ENCODE data around the gene DOCK9. TPM values are rescaled to one million over a fixed set of nuclear protein-coding genes. Genes with fewer than 3 reads are reported as not detected.

DOCK9 gene
- total and polyA plus RNA-seq, 2 experiments from 2014 or later, result 32.8 to 39.1 TPM

GRCh38 chr13:98967491-98967890 lies 10.4 kb downstream of the DOCK9 start:
- no peaks in the 10 kb centered on the region for H3K27me3 ChIP-seq
- TF ChIP-seq CTCF (IDR thresholded peaks at IDR 0.05; ENCODE audit: low read depth, low read length), result no peak

DNA sequence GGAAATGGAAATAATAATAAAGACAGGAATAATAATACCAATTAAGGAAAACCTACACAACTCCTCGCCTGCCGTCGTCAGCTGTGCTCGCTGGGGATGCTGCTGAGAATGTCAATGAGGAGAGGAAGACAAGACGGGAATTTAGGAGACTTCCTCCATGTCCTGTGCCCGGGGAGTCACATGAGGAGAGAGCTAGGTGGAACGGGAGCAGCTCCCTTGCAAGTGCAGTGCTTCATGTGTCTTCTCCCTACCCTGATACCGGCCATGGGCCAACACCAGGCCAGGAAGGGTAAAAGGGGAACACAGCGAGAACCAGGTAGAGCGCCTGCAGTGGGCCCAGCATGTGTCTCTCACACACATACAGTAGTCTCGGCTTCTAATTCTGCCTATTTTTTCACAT lies 11.8 kb downstream of the DOCK9 start:
- H3K27ac ChIP-seq, result no peak overlapping the region
- TF ChIP-seq CTCF (IDR thresholded peaks at IDR 0.05; ENCODE audit: low read depth, low read length), result no peak
- H3K9me3 ChIP-seq (ENCODE audit: low read depth), result no peaks in the 10 kb centered on the region
- no peaks in the 10 kb centered on the region for H3K36me3 ChIP-seq
- no peak overlapping the region for H3K4me3 ChIP-seq
- H3K27me3 ChIP-seq, result no peaks in the 10 kb centered on the region
- DNase-seq (ENCODE audit: low read depth in 1 of 2, low spot score in 1 of 2), result no peak
- peaks cover 29% of the 10 kb centered on the region for H3K4me1 ChIP-seq (ENCODE audit: low read depth)

More at GRCh38 chr13:98967491-98967890, 10.4 kb downstream of the DOCK9 start:
- no peak for DNase-seq (ENCODE audit: low read depth in 1 of 2, low spot score in 1 of 2)
- peaks cover 27% of the 10 kb centered on the region for H3K4me1 ChIP-seq (ENCODE audit: low read depth)
- H3K4me3 ChIP-seq, result no peak overlapping the region
- no peak overlapping the region for H3K27ac ChIP-seq
- H3K36me3 ChIP-seq, result no peaks in the 10 kb centered on the region
- no peaks in the 10 kb centered on the region for H3K9me3 ChIP-seq (ENCODE audit: low read depth)

DNA sequence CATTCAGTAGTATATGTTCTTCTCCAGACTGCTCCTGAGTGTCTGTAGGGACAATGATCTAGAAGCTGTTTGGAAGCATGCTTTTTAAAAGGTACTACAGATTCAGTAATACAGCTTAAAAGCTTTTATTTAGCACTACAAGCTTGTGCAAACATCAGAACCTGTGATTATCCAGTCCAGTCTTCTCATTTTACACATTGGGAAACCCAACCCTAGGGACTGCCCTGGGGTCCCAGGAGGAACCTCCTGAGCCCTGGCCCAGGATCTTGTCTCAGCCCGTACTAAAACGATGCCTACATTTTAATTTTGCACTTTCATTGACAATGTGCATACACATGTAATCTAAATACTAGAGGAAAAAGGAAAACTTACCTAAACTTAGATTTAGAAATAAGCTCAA lies 12.5 kb downstream of the DOCK9 start:
- DNase-seq (ENCODE audit: low read depth in 1 of 2, low spot score in 1 of 2), result no peak
- Histone ChIP-seq H3K36me3 (no peaks in the 10 kb centered on the region), H3K9me3 (ENCODE audit: low read depth) (no peaks in the 10 kb centered on the region), H3K27ac (no peak overlapping the region), H3K4me1 (ENCODE audit: low read depth) (peaks cover 30% of the 10 kb centered on the region), H3K4me3 (no peak overlapping the region), H3K27me3 (no peaks in the 10 kb centered on the region)
- TF ChIP-seq CTCF (IDR thresholded peaks at IDR 0.05; ENCODE audit: low read depth, low read length), result no peak

GRCh38 chr13:98963917-98964316 lies 13.9 kb downstream of the DOCK9 start:
- Histone ChIP-seq H3K9me3 (ENCODE audit: low read depth) (no peaks in the 10 kb centered on the region), H3K36me3 (no peaks in the 10 kb centered on the region), H3K27ac (no peak overlapping the region), H3K27me3 (no peaks in the 10 kb centered on the region), H3K4me3 (no peak overlapping the region), H3K4me1 (ENCODE audit: low read depth) (peaks cover 33% of the 10 kb centered on the region)
- no peak for TF ChIP-seq CTCF (IDR thresholded peaks at IDR 0.05; ENCODE audit: low read depth, low read length)
- DNase-seq (ENCODE audit: low read depth in 1 of 2, low spot score in 1 of 2), result no peak

- no peaks in the 10 kb centered on the region for H3K36me3 ChIP-seq
- DNase-seq (ENCODE audit: low read depth in 1 of 2, low spot score in 1 of 2), result no peak
- H3K27me3 ChIP-seq, result no peaks in the 10 kb centered on the region
- H3K4me3 ChIP-seq, result no peak overlapping the region
- no peak for TF ChIP-seq CTCF (IDR thresholded peaks at IDR 0.05; ENCODE audit: low read depth, low read length)
- no peaks in the 10 kb centered on the region for H3K9me3 ChIP-seq (ENCODE audit: low read depth)
- no peak overlapping the region for H3K27ac ChIP-seq
- peaks cover 33% of the 10 kb centered on the region for H3K4me1 ChIP-seq (ENCODE audit: low read depth)
Observed at GRCh38 chr13:98962901-98963590, 14.8 kb downstream of the DOCK9 start.
